Neural cell (in vitro differentiated cells): Measurements from ENCODE around the gene KRT6C.

ENCODE experiments used
- CTCF ChIP-seq: fragments of 450-650 bp; IDR thresholded peaks from 2 replicates; pipeline ENCODE4 v1.5.1; 2014; ENCODE audit warnings: antibody characterized with exemption, mild to moderate bottlenecking, moderate library complexity; ENCODE audit not compliant: poor library complexity, severe bottlenecking
- EP300 ChIP-seq: fragments of 450-650 bp; conservative IDR thresholded peaks from 2 replicates; pipeline ENCODE4 v1.6.1; 2014; ENCODE audit warnings: antibody characterized with exemption, mild to moderate bottlenecking, moderate library complexity; ENCODE audit not compliant: poor library complexity, severe bottlenecking
- MXI1 ChIP-seq: fragments of 450-650 bp; conservative IDR thresholded peaks from 2 replicates; pipeline ENCODE4 v1.6.1; 2014; ENCODE audit warnings: antibody characterized with exemption, mild to moderate bottlenecking; ENCODE audit not compliant: poor library complexity, severe bottlenecking
- POLR2AphosphoS5 ChIP-seq: IDR thresholded peaks from 2 replicates; pipeline ENCODE4 v1.6.1; 2012
- RAD21 ChIP-seq: fragments of 450-650 bp; conservative IDR thresholded peaks from 2 replicates; pipeline ENCODE4 v1.6.1; 2014; ENCODE audit warnings: antibody characterized with exemption, mild to moderate bottlenecking, moderate library complexity
- SMC3 ChIP-seq: fragments of 450-650 bp; conservative IDR thresholded peaks from 2 replicates; pipeline ENCODE4 v1.6.1; 2014; ENCODE audit warnings: antibody characterized with exemption, mild to moderate bottlenecking, moderate library complexity; ENCODE audit not compliant: poor library complexity
- TAF1 ChIP-seq: IDR thresholded peaks from 2 replicates; pipeline ENCODE4 v1.6.1; 2012; ENCODE audit warnings: low read depth

GRCh38 chr12:52425466-52425865 is 48.1 kb downstream of the KRT6C start:
- TF ChIP-seq CTCF (no peak), SMC3 (no peak), MXI1 (no peak), POLR2AphosphoS5 (no peak), RAD21 (no peak), EP300 (no peak), TAF1 (no peak)
